ENCODE results near the gene NPL.

NPL gene

DNA sequence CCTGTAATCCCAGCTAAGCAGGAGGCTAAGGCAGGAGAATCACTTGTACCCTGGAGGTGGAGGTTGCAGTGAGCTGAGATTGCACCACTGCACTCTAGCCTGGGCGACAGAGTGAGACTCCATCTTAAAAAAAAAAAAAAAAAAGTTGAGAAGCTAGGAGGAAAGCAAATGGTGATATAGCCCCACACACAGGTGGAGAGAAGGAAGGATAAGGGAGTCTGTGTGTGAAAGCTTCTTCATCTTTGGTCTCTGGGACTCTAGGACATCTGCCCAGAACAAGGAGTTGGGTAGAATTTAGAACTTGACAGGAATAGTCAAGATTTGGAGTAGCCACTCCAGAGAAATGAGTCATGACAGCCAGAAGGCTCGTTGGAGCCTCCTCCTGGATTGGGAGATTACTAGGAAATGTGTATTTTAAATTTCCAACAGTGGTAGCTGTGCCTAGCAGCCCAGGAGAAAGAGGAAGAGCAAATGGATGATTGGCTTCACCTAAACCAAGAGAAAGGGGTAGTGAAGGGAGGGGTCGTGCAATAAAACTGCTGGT, 19.9 kb downstream of the NPL start:
- in situ Hi-C loops (cut with MboI; ENCODE audit: low sequenced_read_pairs) = no loop called here

DNA sequence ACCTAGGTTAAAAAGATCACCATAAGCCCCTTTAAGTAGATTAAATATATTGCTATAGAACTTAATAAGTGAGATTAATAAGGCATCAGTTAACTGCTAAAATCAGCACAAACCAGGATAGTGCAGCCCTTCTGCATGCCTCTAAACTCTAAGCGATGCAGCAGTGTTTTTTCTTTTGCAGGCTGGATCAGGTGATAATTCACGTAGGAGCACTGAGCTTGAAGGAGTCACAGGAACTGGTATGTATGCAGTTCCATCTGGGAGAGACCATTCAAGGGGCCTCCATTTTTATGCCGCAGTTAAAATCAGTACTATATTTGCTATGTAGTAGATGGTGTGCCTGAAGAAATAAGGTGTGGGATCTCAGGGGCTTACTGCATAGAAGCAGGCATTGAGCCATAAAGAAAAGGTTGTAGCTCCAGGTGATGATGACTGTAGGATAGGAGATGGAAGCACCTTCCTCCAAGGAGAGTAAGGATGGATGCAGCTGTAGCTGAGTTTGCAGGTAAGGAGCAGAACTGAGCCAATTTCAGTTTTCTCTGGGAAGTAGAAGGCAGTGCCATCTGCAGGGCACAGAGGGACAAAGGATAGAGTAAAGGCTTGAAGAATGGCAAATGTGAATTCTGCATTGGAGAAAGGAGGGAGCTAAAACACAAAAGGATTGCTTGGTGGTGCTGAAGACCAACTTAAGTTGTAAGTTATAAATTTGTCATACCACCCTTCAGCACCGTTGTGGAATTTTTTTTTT, 22.6 kb downstream of the NPL start:
- in situ Hi-C loops (cut with MboI; ENCODE audit: low sequenced_read_pairs) = no loop called here

DNA sequence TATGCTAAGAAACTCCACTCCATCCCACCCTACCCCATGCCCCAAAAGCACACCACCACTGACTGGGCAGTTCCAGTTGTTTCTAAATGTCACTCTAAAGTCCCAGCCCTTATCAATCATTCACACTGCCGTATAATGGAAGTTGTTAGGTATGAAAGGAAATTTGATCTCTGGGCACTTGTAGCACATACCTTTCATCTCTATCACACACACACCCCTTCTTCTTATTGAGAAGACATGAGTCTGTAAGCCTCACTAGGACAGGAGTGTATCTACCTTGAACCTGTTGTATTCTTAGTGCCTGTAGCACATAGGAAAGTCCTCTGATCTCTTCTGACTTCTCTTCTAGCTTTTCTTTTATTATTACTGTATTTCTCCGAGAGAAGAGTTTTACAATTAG, 27.3 kb downstream of the NPL start:
- in situ Hi-C loops (cut with MboI; ENCODE audit: low sequenced_read_pairs) = no loop called here

DNA sequence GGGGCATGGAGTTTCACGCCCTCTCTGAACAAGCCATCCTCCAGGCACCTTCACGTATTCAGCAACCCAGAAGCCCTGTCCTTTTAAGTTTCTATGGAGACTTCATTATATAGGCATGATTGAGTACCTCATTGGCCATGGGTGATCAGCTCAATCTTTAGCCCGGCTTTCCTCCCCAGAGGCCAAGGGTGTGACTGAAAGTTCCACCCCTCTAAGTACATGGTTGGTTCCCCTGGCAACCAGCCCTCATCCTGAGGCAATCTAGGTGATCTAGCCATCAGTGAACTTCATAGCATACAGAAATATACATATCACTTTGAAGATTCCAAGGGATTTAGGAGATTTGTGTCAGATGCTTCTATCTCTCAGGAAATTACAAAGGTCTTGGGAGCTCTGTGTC, 28.2 kb downstream of the NPL start:
- in situ Hi-C loops (cut with MboI; ENCODE audit: low sequenced_read_pairs) = no loop called here

DNA sequence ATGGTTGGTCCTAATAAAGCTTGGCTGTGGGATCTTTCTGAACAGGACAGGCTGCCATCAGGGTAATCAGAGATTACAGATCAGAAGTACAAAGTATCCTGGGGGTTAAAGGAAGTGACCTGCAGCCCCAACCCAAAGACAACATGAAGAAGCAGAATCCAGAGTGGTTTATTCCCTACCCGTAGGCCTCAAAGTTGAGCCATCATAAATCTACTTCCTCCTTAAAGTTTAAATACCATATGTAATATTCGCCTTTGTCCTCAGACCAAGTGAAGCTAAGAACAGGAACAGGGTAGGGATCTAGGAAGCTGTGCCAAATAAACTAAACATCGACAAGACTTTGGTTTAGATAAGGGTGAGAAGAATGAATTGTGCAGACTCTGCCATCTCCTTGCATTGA, 33.6 kb downstream of the NPL start:
- in situ Hi-C loops (cut with MboI; ENCODE audit: low sequenced_read_pairs) = no loop called here

DNA sequence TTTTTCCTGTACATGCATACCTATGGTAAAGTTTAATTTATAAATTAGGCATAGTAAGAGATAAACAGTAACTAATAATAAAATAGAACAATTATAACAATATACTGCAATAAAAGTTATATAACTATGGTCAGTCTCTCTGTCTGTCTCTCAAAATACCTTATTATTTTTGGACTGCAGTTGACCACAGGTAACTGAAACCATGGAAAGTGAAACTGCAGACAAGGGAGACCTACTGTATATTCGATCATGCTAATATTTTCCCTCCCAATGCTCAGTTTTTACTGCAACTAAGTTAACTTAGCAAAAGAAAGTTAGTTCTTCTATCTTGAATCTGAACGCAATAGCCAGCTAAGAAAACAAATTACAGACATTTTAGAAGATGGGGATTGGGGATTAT, 37.3 kb downstream of the NPL start:
- in situ Hi-C loops (cut with MboI; ENCODE audit: low sequenced_read_pairs) = no loop called here

DNA sequence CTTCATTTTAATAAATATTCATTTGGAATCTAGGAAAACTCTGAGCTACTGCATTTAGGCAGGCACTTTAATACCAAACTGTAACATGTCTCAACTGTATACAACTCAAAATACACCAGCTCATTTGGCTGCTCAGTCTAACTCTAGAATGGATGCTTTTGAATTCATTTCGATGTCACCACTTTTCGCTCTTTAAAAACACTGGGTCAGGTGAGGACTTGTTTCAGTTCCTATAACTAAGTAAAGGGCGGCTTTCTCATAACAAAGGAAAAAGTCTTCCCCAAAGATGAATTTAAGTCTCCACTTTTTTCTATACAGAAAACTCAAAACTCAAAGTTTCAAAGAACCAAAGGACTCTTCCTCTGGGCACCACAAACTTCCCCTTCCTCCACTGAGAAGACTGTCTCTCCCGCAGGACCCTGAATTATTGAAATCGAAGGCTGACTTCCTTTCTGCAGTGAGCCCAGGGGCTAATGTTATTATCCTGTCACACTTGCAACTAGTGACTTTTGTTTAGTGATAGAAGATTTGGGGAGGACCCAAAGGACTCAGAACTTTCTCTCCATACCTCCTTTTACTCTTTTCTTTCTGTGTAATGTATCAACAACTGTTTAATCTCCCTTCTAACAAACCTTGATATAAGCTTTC, 39.8 kb downstream of the NPL start:
- in situ Hi-C loops (cut with MboI; ENCODE audit: low sequenced_read_pairs) = no loop called here

DNA sequence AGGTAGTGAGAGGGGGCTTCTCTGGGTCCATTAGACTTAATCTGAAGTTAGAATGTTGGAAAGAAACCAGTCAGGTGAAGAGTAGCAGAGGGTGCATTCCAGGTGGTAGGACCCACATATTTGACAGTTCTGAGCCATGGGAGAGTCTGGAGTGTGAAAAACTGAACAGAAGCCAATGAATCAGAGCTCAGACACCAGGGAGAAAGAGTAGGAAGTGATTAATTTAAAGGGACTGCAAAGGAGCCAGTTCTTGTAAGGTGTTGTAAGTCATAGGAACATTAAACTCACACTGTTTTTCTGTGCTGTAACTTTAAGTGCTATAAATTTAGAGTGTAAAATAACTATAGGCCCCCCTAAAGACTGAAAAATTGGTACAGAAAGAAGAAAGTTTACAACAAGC, 43.7 kb downstream of the NPL start:
- in situ Hi-C loops (cut with MboI; ENCODE audit: low sequenced_read_pairs) = no loop called here

DNA sequence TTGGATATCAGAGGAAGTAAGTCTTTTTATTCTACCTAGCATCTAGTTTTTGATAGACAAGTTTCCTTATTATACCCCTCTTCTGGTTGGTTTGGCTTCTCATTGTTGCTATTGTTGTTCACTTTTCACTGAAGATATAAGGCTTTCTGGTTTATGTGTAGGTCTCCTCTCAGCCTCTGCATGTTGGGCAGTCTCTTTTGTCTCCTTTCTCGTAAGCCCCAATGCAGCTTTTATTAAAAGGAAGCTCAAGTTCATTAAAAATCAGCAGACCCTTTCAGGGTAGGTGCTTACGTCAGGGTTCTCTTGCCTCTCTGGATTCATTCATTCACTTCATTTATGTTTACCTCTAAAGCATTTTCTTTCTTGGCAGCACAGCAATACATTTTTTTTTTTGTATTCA, 44.8 kb downstream of the NPL start:
- in situ Hi-C loops (cut with MboI; ENCODE audit: low sequenced_read_pairs) = no loop called here

DNA sequence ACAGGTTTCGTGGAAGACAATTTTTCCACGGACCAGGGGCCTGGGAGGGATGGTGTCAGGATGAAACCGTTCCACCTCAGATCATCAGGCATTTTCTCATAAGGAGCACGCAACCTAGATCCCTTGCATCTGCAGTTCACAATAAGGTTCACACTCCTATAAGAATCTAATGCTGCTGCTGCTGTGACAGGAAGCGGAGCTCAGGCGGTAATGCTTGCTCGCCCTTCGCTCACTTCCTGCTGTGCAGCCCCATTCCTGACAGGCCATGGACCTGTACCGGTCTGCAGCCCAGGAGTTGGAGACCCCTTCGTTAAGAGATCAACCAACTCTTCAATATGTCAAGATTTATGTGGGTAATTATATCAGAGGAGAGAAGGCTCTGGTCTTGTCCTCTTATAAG, 46.2 kb downstream of the NPL start:
- in situ Hi-C loops (cut with MboI; ENCODE audit: low sequenced_read_pairs) = no loop called here

DNA sequence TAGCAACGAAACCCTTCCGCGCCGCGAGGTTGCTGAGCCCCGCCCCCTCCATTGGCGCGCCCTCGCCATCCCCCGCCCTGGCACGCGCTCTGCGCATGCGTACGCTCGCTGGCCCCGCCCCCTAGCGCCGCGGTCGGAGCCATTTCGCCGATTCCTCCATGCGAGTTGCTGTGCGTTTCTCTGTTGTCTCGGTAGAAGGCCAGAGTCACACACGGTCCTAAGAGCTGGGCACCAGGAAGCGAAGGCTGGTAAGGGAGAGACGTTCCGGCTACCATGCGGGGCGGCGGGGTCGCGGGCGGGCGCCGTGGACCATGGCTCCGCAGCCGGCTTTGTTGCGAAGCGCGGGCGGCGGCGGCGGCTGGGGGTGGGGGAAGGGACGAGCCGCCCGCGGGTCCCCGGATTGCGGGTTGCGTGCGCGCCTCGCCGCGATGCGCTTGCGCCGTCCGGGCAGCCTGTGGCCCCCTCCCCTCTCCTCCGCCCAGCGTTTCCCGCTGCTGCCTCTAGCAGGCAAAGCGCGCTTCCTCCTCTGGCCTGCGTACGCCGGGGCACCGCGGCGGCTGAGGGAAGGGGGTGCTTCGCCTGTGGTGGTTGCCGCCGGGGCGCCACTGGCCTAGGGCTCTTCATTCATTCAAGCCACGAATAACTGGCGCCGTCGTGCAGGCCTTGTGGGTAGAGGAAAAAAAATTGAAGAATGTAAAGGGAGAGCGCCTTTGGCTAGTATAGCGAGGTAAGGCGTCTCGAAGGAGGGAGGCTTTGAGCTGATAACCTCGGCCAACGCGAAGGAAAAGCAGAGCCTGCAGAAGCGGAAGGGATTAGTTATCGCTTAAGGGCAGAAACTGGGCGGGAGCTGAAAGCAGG, 49.9 kb downstream of the NPL start, which contains the start of gene DHX9:
Gene DHX9 (plus strand): TSS at position 139 of the 858 bp plus-strand sequence. CDS start 3,220 bp downstream, outside the sequence.
- in situ Hi-C loops (cut with MboI; ENCODE audit: low sequenced_read_pairs) = no loop called here

DNA sequence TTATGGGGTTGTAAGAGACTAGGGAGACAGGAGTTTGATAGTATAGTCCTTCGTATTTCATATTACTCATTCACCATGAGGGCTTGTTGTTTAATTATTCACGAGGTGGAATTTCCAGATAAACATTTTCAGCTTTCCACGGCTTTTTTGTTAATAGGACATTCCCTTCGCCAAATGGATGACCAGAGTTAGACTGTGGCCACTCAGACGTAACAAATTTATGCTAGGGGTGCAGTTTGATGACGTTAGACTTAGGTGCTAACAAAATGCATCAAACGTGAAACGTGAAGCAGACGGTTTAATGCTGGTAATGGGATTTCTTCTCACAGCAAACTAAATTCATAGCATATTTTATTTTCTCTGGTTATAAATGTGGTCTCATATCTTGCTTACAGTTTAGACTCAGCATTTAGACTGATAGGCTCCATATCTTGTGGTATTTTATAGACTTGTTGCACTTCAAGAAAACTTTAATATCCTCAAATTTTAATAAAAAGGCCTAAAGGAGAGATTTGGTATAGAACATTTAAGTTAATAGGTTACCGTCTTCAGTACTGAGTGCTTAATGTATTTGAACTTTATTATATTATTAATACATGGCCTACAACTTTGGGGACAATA, 51.9 kb downstream of the NPL start:
- in situ Hi-C loops (cut with MboI; ENCODE audit: low sequenced_read_pairs) = no loop called here

DNA sequence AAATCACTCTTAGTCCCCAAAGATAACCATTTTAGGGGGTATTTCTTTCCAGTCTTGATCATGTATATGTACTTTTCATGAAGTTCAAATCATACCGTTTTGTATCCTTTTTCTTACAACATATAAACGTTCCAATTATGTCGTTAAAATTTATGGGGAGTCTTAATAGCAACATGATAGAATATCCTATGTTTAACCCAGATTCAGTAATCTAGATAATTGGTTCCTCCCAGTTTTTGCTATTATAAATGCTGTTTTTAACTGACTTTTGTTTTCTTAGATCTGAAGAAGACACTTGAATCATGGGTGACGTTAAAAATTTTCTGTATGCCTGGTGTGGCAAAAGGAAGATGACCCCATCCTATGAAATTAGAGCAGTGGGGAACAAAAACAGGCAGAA, 52.7 kb downstream of the NPL start:
- in situ Hi-C loops (cut with MboI; ENCODE audit: low sequenced_read_pairs) = no loop called here

DNA sequence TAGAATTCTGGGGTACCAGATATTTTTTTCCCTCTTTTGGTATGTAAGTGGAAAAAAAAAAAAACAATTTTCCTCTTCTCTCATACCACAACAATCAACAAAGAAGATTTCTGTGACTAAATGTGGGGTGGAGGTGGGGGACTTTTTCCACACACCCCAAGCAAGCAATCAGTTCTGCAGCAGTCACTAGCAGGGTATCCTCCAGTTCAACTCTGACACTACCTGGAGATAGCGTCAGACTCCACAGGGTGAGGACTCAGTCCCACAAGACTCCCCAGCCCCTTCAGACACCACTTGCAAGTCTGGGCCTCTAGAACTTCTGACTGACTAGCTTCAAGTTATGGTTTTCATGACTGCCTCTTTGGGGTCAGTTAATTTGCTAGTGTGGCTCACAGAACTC, 55.8 kb downstream of the NPL start:
- in situ Hi-C loops (cut with MboI; ENCODE audit: low sequenced_read_pairs) = no loop called here

DNA sequence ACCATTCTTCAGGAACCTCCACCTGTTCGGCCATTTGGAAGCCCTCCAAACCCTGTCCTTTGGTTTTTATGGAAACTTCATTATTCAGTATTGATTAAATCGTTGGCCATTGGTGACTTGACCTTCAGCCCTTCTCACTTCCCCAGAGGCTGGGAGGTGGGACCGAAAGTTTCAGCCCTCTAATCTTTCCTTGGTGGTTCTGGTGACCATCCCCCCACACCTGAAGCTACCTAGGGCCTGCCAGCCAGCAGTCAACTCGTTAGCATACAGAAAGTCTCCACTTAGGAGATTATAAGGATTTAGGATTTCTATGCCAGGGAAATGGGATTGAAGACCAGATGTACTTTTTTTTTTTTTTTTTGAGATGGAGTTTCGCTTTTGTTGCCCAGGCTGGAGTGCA, 56.3 kb downstream of the NPL start:
- in situ Hi-C loops (cut with MboI; ENCODE audit: low sequenced_read_pairs) = no loop called here

DNA sequence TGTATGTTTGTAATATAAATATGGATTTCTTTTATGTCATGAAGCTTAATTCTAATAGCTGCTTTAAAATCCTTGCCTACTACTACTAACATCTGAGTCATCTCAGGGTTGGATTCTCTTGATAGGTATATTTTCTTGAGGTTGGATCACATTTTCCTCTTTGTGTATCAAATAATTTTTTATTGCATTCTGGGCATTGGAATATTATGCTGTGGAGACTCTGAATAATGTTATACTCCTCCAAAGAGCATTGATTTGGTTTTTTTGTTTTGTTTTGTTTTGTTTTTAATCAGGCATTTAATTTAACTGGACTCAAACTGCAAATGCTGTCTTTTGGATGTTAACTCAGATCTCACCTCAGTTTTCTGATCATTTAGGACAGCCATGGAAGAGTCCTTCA, 57.5 kb downstream of the NPL start:
- in situ Hi-C loops (cut with MboI; ENCODE audit: low sequenced_read_pairs) = no loop called here

DNA sequence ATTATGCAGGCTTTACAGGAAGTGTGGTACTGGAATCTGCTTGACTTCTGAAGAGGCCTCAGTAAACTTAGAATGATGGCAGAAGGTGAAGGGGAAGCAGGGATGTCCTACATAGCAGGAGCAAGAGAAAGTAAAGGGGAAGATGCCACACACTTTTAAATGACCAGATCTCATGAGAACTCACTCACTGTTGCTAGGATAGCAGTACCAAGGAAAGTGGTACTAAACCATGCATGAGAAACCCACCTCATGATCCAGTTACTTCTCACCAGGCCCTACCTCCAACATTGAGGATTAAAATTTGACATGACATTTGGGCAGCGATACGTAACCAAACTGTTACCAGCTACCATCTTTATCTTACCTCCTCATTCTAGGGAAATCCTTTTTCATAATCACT, 59.2 kb downstream of the NPL start:
- in situ Hi-C loops (cut with MboI; ENCODE audit: low sequenced_read_pairs) = no loop called here

DNA sequence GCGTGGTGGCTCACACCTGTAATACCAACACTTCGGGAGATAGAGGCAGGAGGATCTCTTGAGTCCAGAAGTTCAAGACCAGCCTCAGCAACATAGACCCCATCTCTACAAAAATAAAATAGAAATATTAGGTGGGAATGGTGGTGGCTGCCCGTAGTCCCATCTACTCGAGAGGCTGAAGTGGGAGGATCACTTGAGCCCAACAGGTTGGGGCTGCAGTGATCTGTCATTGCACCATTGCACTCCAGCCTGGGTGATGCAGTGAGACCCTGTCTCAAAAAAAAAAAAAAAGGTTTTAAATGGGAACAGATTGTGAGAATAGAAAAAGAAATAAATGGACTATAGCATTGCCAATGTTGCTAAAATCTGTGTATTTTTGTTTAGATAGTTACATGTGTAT, 60.7 kb downstream of the NPL start:
- in situ Hi-C loops (cut with MboI; ENCODE audit: low sequenced_read_pairs) = loop anchor here (25.0 kb wide), 1 partner anchor 1862 kb away; no protein-coding TSS in a partner anchor

DNA sequence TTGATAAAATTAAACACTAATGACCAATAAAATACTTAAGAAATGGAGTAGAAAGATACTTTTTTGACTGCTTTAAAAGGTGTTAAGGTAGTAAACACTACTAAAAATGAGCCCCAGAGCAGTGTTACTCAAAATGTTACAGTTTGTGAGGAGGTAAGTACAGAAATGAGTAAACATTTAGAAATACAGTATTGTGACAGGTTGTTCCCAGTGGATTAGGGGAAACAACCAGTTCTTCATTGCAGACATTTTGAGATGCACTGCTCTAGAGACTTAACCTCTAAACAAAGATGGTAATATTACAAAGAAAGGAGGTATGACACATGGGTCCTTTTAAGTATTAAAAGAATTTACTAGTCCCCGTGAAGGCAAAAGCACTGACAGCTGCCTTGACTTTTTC, 62.3 kb downstream of the NPL start:
- in situ Hi-C loops (cut with MboI; ENCODE audit: low sequenced_read_pairs) = loop anchor here (25.0 kb wide), 1 partner anchor 1860 kb away; no protein-coding TSS in a partner anchor

DNA sequence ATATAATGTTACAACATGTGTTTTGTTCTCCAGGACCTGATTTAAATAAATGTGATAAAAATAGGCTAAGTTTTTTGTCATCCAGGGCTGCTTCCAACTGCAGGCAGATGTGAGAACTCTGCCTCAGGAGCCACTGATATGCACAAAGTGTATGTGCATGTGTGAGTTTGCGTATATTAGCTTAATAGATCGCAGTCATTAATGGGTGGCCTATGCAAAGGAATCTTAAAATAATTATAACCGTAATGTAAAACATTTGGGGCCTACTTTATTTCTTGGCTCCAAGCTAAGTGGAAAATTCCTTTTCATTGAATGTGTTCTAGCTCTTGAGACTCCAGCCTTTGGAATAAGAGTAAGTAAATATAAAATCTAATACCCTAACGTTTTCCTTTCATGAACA, 66.3 kb downstream of the NPL start:
- in situ Hi-C loops (cut with MboI; ENCODE audit: low sequenced_read_pairs) = loop anchor here (25.0 kb wide), 1 partner anchor 1856 kb away; no protein-coding TSS in a partner anchor

DNA sequence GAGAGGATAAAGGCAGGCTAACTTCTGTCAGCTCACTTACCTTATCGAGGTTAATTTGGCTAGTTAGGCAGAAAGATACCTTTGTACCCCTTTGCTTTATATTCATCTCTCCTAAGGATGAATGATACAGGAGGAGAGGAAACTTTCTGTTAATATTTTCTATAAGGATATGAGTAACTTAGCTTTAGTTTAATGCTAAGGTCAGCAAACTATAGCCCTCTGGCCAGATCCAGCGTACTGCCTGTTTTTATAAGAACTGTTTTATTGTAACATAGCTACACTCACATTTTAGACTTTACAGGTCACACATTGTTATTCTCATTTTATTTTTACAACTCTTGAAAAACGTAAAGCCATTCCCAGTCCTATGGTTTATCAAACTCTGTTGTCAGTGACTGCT, 67.6 kb downstream of the NPL start:
- in situ Hi-C loops (cut with MboI; ENCODE audit: low sequenced_read_pairs) = loop anchor here (25.0 kb wide), 1 partner anchor 1855 kb away; no protein-coding TSS in a partner anchor

All from HL-60/S4 treated with phorbol 12-myristate 13-acetate at 8.2 ng/mL for 4 days and 3 days (cell line).